IMR-90 (cell line): ENCODE measurements around the gene SPATA21. TPM values are rescaled to one million over a fixed set of nuclear protein-coding genes. Genes with fewer than 3 reads are reported as not detected.

Experiments
- ATAC-seq: fragments of 200-7000 bp; cut with Tn5 transposase; 2 replicates; pipeline ENCODE4 v1.9.1; 2020; ENCODE audit warnings: low read depth, mild to moderate bottlenecking, moderate library complexity
- BruUV-seq: library from RNA; stranded (reverse); fragments of 400-500 nt; replicated peaks from 2 replicates; lab custom pipeline; 2021; lab: Mats Ljungman, UMichigan
- CTCF ChIA-PET: fragments of 300-600 bp; formaldehyde crosslinking; extraction: SDS; loops from one replicate; lab custom pipeline; 2021; ENCODE audit warnings: antibody characterized with exemption; lab: Yijun Ruan, JAX
- POLR2A ChIA-PET: fragments of 300-600 bp; sonication (Branson Sonifier 250); formaldehyde crosslinking; loops from one replicate; lab custom pipeline; 2022; ENCODE audit warnings: antibody characterized with exemption; ENCODE audit not compliant: unreplicated experiment; lab: Charles Lee
- DNase-seq: peaks from one replicate; pipeline ENCODE4 v3.0.0; 2013
- H2AFZ ChIP-seq: replicated peaks from 2 replicates; pipeline ENCODE3; 2013; ENCODE audit warnings: low read length, mild to moderate bottlenecking; ENCODE audit not compliant: poor library complexity
- H2AK5ac ChIP-seq: 2 replicates; pipeline ENCODE4 v1.6.1; 2013; ENCODE audit warnings: low read depth, low read length, inconsistent platforms
- H2AK9ac ChIP-seq: replicated peaks from 2 replicates; pipeline ENCODE3; 2013; ENCODE audit warnings: mild to moderate bottlenecking, low read depth, low read length, moderate library complexity; ENCODE audit not compliant: poor library complexity
- H2BK120ac ChIP-seq: 2 replicates; pipeline ENCODE4 v1.6.1; 2013; ENCODE audit warnings: low read depth, low read length, inconsistent platforms
- H2BK15ac ChIP-seq: 3 replicates; pipeline ENCODE4 v1.6.1; 2013; ENCODE audit warnings: low read depth, low read length, inconsistent platforms
- H2BK20ac ChIP-seq: 2 replicates; pipeline ENCODE4 v1.6.1; 2013; ENCODE audit warnings: low read depth, mild to moderate bottlenecking, inconsistent platforms, low read length, moderate library complexity
- H2BK5ac ChIP-seq: 2 replicates; pipeline ENCODE4 v1.6.1; 2013; ENCODE audit warnings: mild to moderate bottlenecking, low read depth, low read length, inconsistent platforms; ENCODE audit not compliant: poor library complexity, severe bottlenecking
- H3K14ac ChIP-seq: replicated peaks from 2 replicates; pipeline ENCODE4 v1.6.1; 2013; ENCODE audit warnings: low read depth, low read length, inconsistent platforms
- H3K18ac ChIP-seq: 2 replicates; pipeline ENCODE4 v1.6.1; 2013; ENCODE audit warnings: low read depth, low read length, control low read depth
- H3K23ac ChIP-seq: 2 replicates; pipeline ENCODE4 v1.6.1; 2013; ENCODE audit warnings: low read depth, low read length, inconsistent platforms
- H3K27ac ChIP-seq: 2 replicates; pipeline ENCODE4 v1.5.1; 2013; ENCODE audit warnings: mild to moderate bottlenecking, control low read depth, low read length; ENCODE audit not compliant: insufficient read depth
- H3K27me3 ChIP-seq: 2 replicates; pipeline ENCODE4 v1.6.1; 2013; ENCODE audit warnings: low read length; ENCODE audit not compliant: control insufficient read depth, insufficient read depth
- H3K36me3 ChIP-seq: 2 replicates; pipeline ENCODE4 v1.6.1; 2013; ENCODE audit warnings: low read length, mixed read lengths; ENCODE audit not compliant: control insufficient read depth, insufficient read depth
- H3K4ac ChIP-seq: 2 replicates; pipeline ENCODE4 v1.6.1; 2013; ENCODE audit warnings: low read depth, low read length, inconsistent platforms
- H3K4me1 ChIP-seq: 2 replicates; pipeline ENCODE4 v1.6.1; 2013; ENCODE audit warnings: low read length, mixed read lengths; ENCODE audit not compliant: control insufficient read depth, insufficient read depth
- H3K4me2 ChIP-seq: 2 replicates; pipeline ENCODE4 v1.6.1; 2013; ENCODE audit warnings: low read depth, mild to moderate bottlenecking, control low read depth, low read length, moderate library complexity
- H3K4me3 ChIP-seq: 2 replicates; pipeline ENCODE4 v1.5.1; 2013; ENCODE audit warnings: low read depth, mild to moderate bottlenecking, control low read depth, low read length, moderate library complexity; ENCODE audit not compliant: insufficient read depth
- H3K56ac ChIP-seq: 2 replicates; pipeline ENCODE4 v1.6.1; 2013; ENCODE audit warnings: low read length, inconsistent platforms; ENCODE audit not compliant: insufficient read depth; ENCODE audit errors: extremely low read depth
- H3K79me1 ChIP-seq, 2 experiments: 2 replicates each; pipeline ENCODE4 v1.6.1; 2013; ENCODE audit warnings: low read length in 2 of 2, inconsistent platforms in 1 of 2, low read depth in 1 of 2
- H3K9ac ChIP-seq: 2 replicates; pipeline ENCODE4 v1.6.1; 2013; ENCODE audit warnings: low read depth, low read length, control low read depth
- H3K9me1 ChIP-seq: 2 replicates; pipeline ENCODE4 v1.6.1; 2013; ENCODE audit warnings: low read length, inconsistent platforms; ENCODE audit not compliant: insufficient read depth
- H3K9me3 ChIP-seq: 2 replicates; pipeline ENCODE4 v1.6.1; 2013; ENCODE audit warnings: low read length; ENCODE audit not compliant: control insufficient read depth, insufficient read depth
- H4K20me1 ChIP-seq: 2 replicates; pipeline ENCODE4 v1.6.1; 2013; ENCODE audit warnings: low read length, inconsistent platforms; ENCODE audit not compliant: insufficient read depth
- H4K5ac ChIP-seq: 2 replicates; pipeline ENCODE4 v1.6.1; 2013; ENCODE audit warnings: mild to moderate bottlenecking, low read depth, low read length, control low read depth
- H4K8ac ChIP-seq, 2 experiments: 2 replicates each; pipeline ENCODE4 v1.6.1; 2013; ENCODE audit warnings: low read depth in 2 of 2, low read length in 2 of 2, control low read depth in 1 of 2, inconsistent platforms in 1 of 2
- H4K91ac ChIP-seq: 2 replicates; pipeline ENCODE4 v1.6.1; 2013; ENCODE audit warnings: low read depth, low read length, inconsistent platforms; ENCODE audit not compliant: insufficient read depth
- BHLHE40 ChIP-seq: fragments of 150-350 bp; IDR thresholded peaks from 2 replicates; pipeline ENCODE4 v1.6.1; 2016; ENCODE audit warnings: mild to moderate bottlenecking, low read depth, low read length
- CEBPB ChIP-seq: IDR thresholded peaks from 2 replicates; pipeline ENCODE4 v1.6.1; 2012; ENCODE audit warnings: low read depth, low read length, improper control_type of control experiment
- CHD1 ChIP-seq: IDR thresholded peaks from 2 replicates; pipeline ENCODE4 v1.6.1; 2012; ENCODE audit warnings: low read depth, low read length, improper control_type of control experiment
- CTCF ChIP-seq: conservative IDR thresholded peaks from 2 replicates; pipeline ENCODE4 v1.5.1; 2012; ENCODE audit warnings: mild to moderate bottlenecking, low read depth, low read length, improper control_type of control experiment
- ELK1 ChIP-seq: fragments of 150-350 bp; IDR thresholded peaks from 2 replicates; pipeline ENCODE4 v1.6.1; 2016; ENCODE audit warnings: low read depth, mild to moderate bottlenecking, low read length, moderate library complexity, borderline replicate concordance
- FOS ChIP-seq: fragments of 150-350 bp; IDR thresholded peaks from 2 replicates; pipeline ENCODE4 v1.6.1; 2016; ENCODE audit warnings: low read depth, low read length
- MAZ ChIP-seq: IDR thresholded peaks from 2 replicates; pipeline ENCODE4 v1.6.1; 2012; ENCODE audit warnings: low read depth, mild to moderate bottlenecking, low read length, improper control_type of control experiment, moderate library complexity, borderline replicate concordance
- NFE2L2 ChIP-seq: fragments of 150-350 bp; IDR thresholded peaks from 2 replicates; pipeline ENCODE4 v1.6.1; 2016; ENCODE audit warnings: low read depth, mild to moderate bottlenecking, low read length
- POLR2A ChIP-seq: IDR thresholded peaks from 2 replicates; pipeline ENCODE4 v1.6.1; 2012; ENCODE audit warnings: mild to moderate bottlenecking, low read depth, low read length
- RAD21 ChIP-seq: IDR thresholded peaks from 2 replicates; pipeline ENCODE4 v1.6.1; 2012; ENCODE audit warnings: low read length, improper control_type of control experiment
- RCOR1 ChIP-seq: IDR thresholded peaks from 2 replicates; pipeline ENCODE4 v1.6.1; 2012; ENCODE audit warnings: mild to moderate bottlenecking, low read length, improper control_type of control experiment; ENCODE audit not compliant: insufficient replicate concordance
- RFX5 ChIP-seq: IDR thresholded peaks from 2 replicates; pipeline ENCODE4 v1.8.0; 2012; ENCODE audit warnings: low read depth, mild to moderate bottlenecking, low read length, moderate library complexity
- SMC3 ChIP-seq: fragments of 150-350 bp; IDR thresholded peaks from 2 replicates; pipeline ENCODE4 v1.6.1; 2016; ENCODE audit warnings: low read depth, mild to moderate bottlenecking, antibody characterized with exemption, low read length, moderate library complexity
- USF2 ChIP-seq: fragments of 150-350 bp; IDR thresholded peaks from 2 replicates; pipeline ENCODE4 v1.6.1; 2017; ENCODE audit warnings: mild to moderate bottlenecking, antibody characterized with exemption, low read length, low read depth
- WGBS, 2 experiments: methylation state at CpG; one replicate each; pipeline versions ENCODE4 v1.1.5 to v1.1.7; 2013; ENCODE audit warnings: missing lambda C conversion rate in 2 of 2; ENCODE audit not compliant: insufficient read length in 1 of 2; ENCODE audit errors: extremely low coverage in 2 of 2; 5-methylcytosine and 5-hydroxymethylcytosine counted together
- dilution Hi-C: fragments of 300-500 bp; cut with HindIII; formaldehyde crosslinking; loops from one replicate; pipeline ENCODE4 v1.14.3; 2018; ENCODE audit warnings: low sequenced_read_pairs; ENCODE audit not compliant: unreplicated experiment
- in situ Hi-C: fragments of 300-500 bp; cut with MboI; formaldehyde crosslinking; loops from 3 replicates; pipeline ENCODE4 v1.14.3; 2019; ENCODE audit warnings: low sequenced_read_pairs, inconsistent platforms, mixed read lengths
- intact Hi-C: fragments of 100-400 bp; cut with micrococcal nuclease; formaldehyde crosslinking; loops from 2 replicates; pipeline ENCODE4 v1.10.0; 2022
- polyA plus RNA-seq, 3 experiments: library from polyadenylated mRNA; depleted of rRNA; stranded (reverse); fragments of >200 nt; gene quantifications; 2 replicates each; pipeline ENCODE4 v1.2.3, GENCODE V29; 2012; ENCODE audit warnings: low replicate concordance in 1 of 3
- total RNA-seq: library from RNA; depleted of rRNA; stranded (reverse); fragments of >200 nt; gene quantifications from 2 replicates; pipeline ENCODE4 v1.2.3, GENCODE V29; 2012

Gene SPATA21
- total and polyA plus RNA-seq, 2 of the 4 experiments (the other 2 are of a cell fraction), result not detected

- Histone ChIP-seq H4K8ac (no peak overlapping the region), H2AFZ (no peak overlapping the region), H2BK120ac (no peak overlapping the region), H2AK9ac (no peak overlapping the region), H3K4ac (no peak overlapping the region), H3K27me3 (no peaks in the 10 kb centered on the region), H2BK15ac (no peak overlapping the region), H2BK20ac (no peak overlapping the region), H3K9ac (no peak overlapping the region), H3K27ac (no peak overlapping the region), H3K4me2 (no peak overlapping the region), H3K4me1 (no peaks in the 10 kb centered on the region), H3K36me3 (peaks cover 63% of the 10 kb centered on the region), H4K5ac (no peak overlapping the region), H4K20me1 (peaks cover 33% of the 10 kb centered on the region; the same call in 1 of the 2 replicates), H3K9me3 (no peaks in the 10 kb centered on the region), H2BK5ac (no peak overlapping the region), H3K9me1 (peaks cover 10% of the 10 kb centered on the region), H3K4me3 (no peak overlapping the region), H3K56ac (no peak overlapping the region), H2AK5ac (no peak overlapping the region), H3K23ac (no peak overlapping the region), H3K18ac (no peak overlapping the region), H3K79me1 (peaks cover 20 to 72% of the 10 kb centered on the region in 2 experiments), H4K91ac (no peak overlapping the region), H3K14ac (no peak overlapping the region)
- DNase-seq, result no peak
- dilution Hi-C loops, result no loop called here
- in situ Hi-C loops, result no loop called here
- WGBS, 2 experiments, result 80% methylated on average over 1 of the region's 5 CpGs; no CpG with 5 or more reads in 1 of the 2 experiments
- no peak for ATAC-seq
- ChIA-PET CTCF (interaction anchor here (0.8 kb wide), 1 partner anchor 18 kb away, joined by 3 read pairs; no protein-coding TSS in a partner anchor), POLR2A (no interaction called here)
- no TSS peak for BruUV-seq
- TF ChIP-seq USF2 (no peak), BHLHE40 (no peak), FOS (no peak), CTCF (no peak), CHD1 (no peak), ELK1 (no peak), SMC3 (no peak), CEBPB (no peak), POLR2A (no peak), RFX5 (no peak), RCOR1 (no peak), MAZ (no peak), NFE2L2 (no peak), RAD21 (no peak)
- intact Hi-C loops, result no loop called here
Observed at GRCh38 chr1:16449666-16450065, 12.4 kb upstream of the SPATA21 start.
